ENCODE measurements around the gene ELP4. TPM values are rescaled to one million over a fixed set of nuclear protein-coding genes. Genes with fewer than 3 reads are reported as not detected.
A peak's percentile ranks its signal among the peaks of the same experiment; 100 is the strongest.

Gene ELP4
- total RNA-seq, 4 donors from 2014 or later: 28.5 to 37.6 (median 32.3) TPM

- DNase-seq (ENCODE audit: low spot score in 2 of 2): no peak
- H3K27ac ChIP-seq: no peak overlapping the region
- no peak for TF ChIP-seq POLR2AphosphoS5 (IDR thresholded peaks at IDR 0.05)
- no peak for TF ChIP-seq POLR2A (IDR thresholded peaks at IDR 0.05)
- no peak for TF ChIP-seq CTCF (IDR thresholded peaks at IDR 0.05)
- no peak for TF ChIP-seq EP300 (IDR thresholded peaks at IDR 0.05)
- 11% methylated on average over 29 of the region's 41 CpGs for WGBS
- H3K4me3 ChIP-seq: peak overlapping the region; percentile 28
- no peaks in the 10 kb centered on the region for H3K9me3 ChIP-seq
- no peaks in the 10 kb centered on the region for H3K36me3 ChIP-seq
- H3K27me3 ChIP-seq: peaks cover 100% of the 10 kb centered on the region
- peaks cover 35% of the 10 kb centered on the region for H3K4me1 ChIP-seq
Observed at GRCh38 chr11:31804312-31805036, 294.9 kb downstream of the ELP4 start.

GRCh38 chr11:31805037-31805628 lies 295.6 kb downstream of the ELP4 start:
- Histone ChIP-seq H3K36me3 (no peaks in the 10 kb centered on the region), H3K4me3 (peak overlapping the region; percentile 28), H3K9me3 (no peaks in the 10 kb centered on the region), H3K27me3 (peaks cover 100% of the 10 kb centered on the region), H3K27ac (no peak overlapping the region), H3K4me1 (peaks cover 38% of the 10 kb centered on the region)
- 17% methylated on average over 18 of the region's 51 CpGs for WGBS
- TF ChIP-seq EP300 (IDR thresholded peaks at IDR 0.05) (no peak), POLR2AphosphoS5 (IDR thresholded peaks at IDR 0.05) (no peak), POLR2A (IDR thresholded peaks at IDR 0.05) (no peak), CTCF (IDR thresholded peaks at IDR 0.05) (no peak)
- peak in 1 of 2 donors; percentile 57 for DNase-seq (ENCODE audit: low spot score in 2 of 2)

- Histone ChIP-seq H3K9me3 (no peaks in the 10 kb centered on the region), H3K27me3 (peaks cover 100% of the 10 kb centered on the region), H3K4me3 (no peak overlapping the region), H3K36me3 (no peaks in the 10 kb centered on the region), H3K27ac (no peak overlapping the region), H3K4me1 (peaks cover 44% of the 10 kb centered on the region)
- peak in 1 of 2 donors; percentile 53 for DNase-seq (ENCODE audit: low spot score in 2 of 2)
- WGBS: 17% methylated on average over 6 of the region's 20 CpGs
- TF ChIP-seq CTCF (IDR thresholded peaks at IDR 0.05) (no peak), POLR2AphosphoS5 (IDR thresholded peaks at IDR 0.05) (no peak), POLR2A (IDR thresholded peaks at IDR 0.05) (no peak), EP300 (IDR thresholded peaks at IDR 0.05) (no peak)
Observed at GRCh38 chr11:31805629-31806185, 296.1 kb downstream of the ELP4 start.

- no peak overlapping the region for H3K4me3 ChIP-seq
- TF ChIP-seq EP300 (IDR thresholded peaks at IDR 0.05): no peak
- TF ChIP-seq POLR2AphosphoS5 (IDR thresholded peaks at IDR 0.05): no peak
- no peak for TF ChIP-seq CTCF (IDR thresholded peaks at IDR 0.05)
- no peak for TF ChIP-seq POLR2A (IDR thresholded peaks at IDR 0.05)
- no peaks in the 10 kb centered on the region for H3K36me3 ChIP-seq
- 16% methylated on average over 36 of the region's 36 CpGs for WGBS
- H3K9me3 ChIP-seq: no peaks in the 10 kb centered on the region
- peaks cover 100% of the 10 kb centered on the region for H3K27me3 ChIP-seq
- peak in 1 of 2 donors; percentile 56 for DNase-seq (ENCODE audit: low spot score in 2 of 2)
- peaks cover 51% of the 10 kb centered on the region for H3K4me1 ChIP-seq
- H3K27ac ChIP-seq: no peak overlapping the region
Observed at GRCh38 chr11:31806186-31806927, 296.8 kb downstream of the ELP4 start.
